GM12872 (cell line): ENCODE measurements around the gene PRRC2B.

Experiments used
- TF ChIP-seq, protein P1 (sequence below): IDR thresholded peaks from 3 replicates; pipeline ENCODE4 v1.5.1; 2011; ENCODE audit warnings: low read depth, mild to moderate bottlenecking, low read length, moderate library complexity; ENCODE audit not compliant: insufficient read depth

PRRC2B gene

DNA sequence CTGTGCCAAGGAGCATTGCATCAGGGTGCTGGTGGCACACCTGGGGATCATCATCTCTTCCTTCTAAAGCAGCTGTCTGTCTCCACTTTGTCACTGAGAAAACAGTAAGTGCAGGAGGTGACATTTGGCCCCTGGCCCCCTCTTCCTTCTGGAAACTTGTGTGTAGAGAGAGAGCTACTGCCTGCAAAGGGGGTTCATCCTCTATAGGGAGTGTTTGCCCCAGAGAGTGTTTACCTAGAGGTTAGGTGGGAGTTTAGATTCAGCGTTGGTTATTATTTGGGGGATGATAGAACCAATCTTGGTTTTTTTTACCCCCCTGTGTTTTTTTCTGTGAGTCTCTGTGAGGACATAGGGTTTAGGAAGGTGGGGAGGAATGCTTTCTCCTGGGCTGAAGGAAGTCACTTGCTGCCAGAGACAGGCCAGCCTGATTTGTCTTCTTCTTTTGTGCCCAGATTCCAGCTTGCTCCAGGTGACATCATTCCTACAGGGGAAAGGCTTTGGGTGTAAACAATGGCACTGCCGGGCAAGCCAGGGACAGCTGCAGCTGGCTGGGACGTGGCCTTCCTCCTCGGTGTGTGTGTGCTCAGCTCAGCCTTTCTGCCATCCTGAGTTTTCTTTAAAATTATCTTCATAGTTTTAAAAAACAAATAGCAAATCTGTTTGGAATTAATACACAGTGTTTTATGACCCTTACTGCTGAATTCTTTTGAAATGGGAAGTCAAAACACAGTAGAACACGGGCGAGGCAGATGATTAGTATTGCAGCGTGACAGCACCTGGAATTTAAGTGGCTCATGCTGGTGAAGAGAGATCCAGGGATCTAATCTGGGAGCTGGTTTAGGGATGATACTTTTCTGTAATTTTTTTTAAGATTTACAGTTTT, 24.5 kb downstream of the PRRC2B start:
- TF ChIP-seq, protein P1, sequence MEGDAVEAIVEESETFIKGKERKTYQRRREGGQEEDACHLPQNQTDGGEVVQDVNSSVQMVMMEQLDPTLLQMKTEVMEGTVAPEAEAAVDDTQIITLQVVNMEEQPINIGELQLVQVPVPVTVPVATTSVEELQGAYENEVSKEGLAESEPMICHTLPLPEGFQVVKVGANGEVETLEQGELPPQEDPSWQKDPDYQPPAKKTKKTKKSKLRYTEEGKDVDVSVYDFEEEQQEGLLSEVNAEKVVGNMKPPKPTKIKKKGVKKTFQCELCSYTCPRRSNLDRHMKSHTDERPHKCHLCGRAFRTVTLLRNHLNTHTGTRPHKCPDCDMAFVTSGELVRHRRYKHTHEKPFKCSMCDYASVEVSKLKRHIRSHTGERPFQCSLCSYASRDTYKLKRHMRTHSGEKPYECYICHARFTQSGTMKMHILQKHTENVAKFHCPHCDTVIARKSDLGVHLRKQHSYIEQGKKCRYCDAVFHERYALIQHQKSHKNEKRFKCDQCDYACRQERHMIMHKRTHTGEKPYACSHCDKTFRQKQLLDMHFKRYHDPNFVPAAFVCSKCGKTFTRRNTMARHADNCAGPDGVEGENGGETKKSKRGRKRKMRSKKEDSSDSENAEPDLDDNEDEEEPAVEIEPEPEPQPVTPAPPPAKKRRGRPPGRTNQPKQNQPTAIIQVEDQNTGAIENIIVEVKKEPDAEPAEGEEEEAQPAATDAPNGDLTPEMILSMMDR: no peak

DNA sequence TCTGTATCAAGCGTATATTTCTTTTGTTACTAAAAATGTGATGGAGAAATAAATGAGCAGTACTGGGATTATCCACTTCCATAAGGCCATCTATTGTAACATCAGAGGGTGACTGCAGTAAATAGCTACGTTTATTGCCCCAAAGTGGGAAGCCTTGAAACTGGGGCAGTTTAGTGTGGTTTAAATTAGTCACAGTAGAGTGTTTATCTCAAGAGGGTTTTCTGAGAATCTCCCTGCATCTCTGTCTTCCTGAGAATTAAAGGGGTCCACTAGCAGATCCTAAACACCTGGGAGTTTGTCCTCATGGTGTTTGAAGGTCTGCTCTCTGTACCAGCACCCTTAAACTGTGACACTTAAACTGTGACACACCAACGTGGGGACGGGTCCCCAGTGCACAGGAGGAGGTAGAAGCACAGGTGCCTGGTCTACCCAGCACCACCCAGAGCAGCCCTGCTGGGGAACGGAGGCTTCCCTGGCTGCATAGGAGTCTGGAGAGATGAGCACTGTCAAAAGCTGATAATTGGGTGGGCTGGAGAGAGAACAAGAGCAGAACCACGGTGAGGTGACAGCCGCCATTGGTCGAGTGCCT, 25.2 kb downstream of the PRRC2B start:
- TF ChIP-seq, protein P1: no peak

DNA sequence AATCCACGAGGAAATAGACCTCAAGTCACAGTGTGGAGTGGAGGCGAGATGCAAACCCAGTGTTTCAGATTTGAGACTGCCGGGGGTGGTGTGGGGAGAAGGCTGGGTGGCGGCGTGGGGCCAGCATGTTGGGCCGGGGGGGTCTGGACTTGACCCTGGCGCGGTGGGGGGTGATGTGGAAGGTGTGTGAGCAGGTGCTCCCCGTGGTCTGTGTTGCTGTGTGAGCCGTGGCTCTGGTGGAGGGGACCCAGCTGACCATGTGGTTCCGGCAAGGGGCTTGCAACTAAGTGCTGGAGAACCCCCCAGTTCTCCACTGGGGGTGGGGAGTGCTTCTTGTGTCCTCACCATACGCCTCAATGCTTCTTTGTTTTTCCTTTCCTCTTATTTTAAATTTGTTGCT, 25.8 kb downstream of the PRRC2B start:
- TF ChIP-seq, protein P1: no peak

DNA sequence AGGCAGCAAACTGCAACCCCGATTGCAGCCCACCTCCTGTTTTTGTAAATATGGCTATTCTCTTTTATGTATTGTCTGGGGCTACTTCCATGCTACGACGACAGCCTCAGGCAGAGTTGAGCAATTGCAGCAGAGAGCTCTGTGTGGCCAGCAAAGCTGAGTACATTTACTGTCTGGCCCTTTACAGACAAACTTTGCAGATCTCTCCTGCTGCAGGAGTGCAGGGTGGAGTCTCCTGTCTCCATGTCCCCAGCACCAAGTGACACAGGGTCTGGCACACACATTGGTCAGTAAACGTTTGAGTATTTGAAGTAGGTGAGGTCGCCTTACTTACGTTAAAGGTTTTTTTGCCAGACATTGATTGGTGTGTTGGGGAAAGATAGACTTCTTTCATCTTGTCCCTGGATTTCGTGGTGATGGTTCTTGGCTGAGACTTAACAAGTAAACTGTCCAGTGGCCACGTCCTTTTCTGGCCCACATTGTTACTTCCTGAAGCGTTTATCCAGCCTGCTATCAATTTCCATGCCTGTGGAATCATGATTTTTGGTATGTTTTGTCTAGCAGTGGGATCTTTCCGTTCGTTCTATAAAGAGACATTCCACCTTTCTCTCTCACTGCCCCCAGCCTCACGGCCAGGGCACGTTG, 27.2 kb downstream of the PRRC2B start:
- TF ChIP-seq, protein P1: no peak

DNA sequence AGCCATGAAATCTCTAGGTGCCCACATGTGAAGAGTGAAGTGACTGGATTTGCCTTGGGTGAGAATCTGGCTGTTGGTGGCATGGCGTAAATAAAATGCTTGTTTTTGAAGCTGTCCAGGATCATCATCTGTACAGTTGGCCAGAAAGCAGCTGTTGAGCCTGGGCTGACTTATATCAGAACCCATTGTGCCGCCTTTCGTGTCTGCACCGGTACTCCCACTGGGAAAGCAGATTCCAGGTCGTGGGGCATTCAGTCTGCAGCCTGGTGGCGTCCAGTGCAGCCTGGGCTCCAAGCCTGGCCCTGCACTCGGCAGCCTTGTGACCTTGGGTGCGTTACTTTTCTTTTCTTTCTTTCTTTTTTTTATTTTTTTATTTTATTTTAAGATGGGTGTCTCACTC, 27.8 kb downstream of the PRRC2B start:
- TF ChIP-seq, protein P1: no peak

DNA sequence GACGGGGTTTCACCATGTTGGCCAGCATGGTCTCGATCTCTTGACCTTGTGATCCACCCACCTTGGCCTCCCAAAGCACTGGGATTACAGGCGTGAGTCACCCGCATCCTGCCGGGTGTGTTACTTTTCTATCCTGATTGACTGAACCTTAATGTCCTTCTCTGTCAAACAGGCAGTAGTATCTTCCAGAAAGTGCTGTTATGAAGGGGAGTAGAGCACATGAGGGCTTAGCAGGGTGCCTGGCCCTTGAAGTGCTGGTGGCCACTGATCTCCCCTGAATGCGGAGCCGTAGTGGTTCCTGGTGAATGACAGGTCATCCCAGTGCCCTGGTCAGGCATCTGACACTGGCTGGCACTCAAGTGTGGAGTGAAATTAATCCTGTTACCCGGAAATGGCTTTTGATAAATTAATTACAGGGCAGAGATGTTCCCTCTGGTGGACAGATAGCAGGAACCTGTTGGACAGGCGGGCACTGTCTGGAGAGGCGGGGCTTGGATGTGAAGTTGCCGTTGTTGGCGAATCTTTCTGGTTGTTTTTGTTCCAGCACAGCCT, 28.4 kb downstream of the PRRC2B start:
- TF ChIP-seq, protein P1: no peak

DNA sequence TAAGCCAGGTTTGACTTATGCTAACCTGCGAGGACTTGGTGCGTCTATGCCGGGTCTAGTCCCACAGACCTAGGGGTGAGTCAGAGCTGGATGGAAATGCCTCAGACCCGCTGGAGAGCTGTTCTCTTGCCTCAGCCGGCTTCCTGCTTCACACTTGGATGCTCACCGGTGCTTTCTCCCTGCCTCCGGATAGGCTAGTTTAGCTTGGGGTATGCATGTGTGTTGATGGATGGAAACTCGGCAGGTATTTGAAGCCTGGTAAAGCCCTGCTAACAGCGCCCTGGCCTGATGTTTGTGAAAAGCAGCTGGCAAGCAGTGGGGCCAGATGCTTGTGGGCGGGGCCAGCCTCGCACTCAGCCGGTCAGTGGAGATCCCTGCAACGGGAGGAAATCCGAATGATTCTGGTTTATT, 29.3 kb downstream of the PRRC2B start:
- TF ChIP-seq, protein P1: no peak
